ENCODE data around the gene ARID1A.

DNA sequence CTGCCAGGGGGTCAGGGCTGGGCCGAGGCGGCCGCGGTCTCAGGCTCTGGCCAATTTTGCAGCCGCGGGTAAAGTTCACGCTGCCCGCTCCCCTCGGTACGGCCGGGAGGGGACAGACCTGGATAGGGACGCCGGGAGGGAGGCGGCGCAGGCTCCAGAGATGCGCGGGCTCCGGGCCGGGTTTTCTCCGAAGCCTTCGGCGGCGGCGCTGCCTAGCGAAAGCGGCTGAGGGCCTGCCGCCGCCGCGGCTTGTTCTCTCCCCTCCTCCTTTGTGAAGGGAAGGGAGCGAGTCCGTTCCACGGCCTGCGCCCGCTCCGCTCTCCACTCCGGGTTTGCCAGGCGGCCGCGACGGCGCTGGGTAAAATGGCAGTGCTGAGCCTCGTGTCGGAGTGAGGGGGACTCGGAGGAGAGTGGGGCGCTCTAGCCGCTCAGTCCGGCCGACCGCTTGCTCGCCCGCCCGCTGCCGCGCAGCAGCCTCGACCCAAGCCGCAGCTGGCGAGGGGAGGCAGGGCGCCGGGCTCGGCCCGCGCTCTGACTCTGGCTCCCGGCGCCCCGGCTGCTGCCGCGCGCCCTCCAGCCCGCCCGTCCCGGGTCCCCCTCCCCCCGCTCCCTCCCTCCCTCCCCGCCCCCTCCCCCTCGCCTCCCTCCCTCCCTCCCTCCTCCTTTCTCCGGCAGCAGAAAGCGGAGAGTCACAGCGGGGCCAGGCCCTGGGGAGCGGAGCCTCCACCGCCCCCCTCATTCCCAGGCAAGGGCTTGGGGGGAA is at the start of gene ARID1A:
- TF ChIP-seq EZH2 (IDR thresholded peaks at IDR 0.05; ENCODE audit: insufficient read depth, poor library complexity, severe bottlenecking) (no peak), EZH2phosphoT487 (IDR thresholded peaks at IDR 0.05; ENCODE audit: insufficient read depth, low read depth) (no peak)
